ENCODE measurements around the gene ARHGAP45.
A peak's percentile ranks its signal among the peaks of the same experiment; 100 is the strongest.

ARHGAP45 gene

GRCh38 chr19:1038978-1039645, 27.9 kb upstream of the ARHGAP45 start:
- DNase-seq: no peak

- DNase-seq: peak; percentile 97
Observed at GRCh38 chr19:1039646-1040475, 27.1 kb upstream of the ARHGAP45 start, which contains the start of gene ABCA7. Gene ABCA7, plus strand, starts transcription at chr19:1040107. Its CDS starts 1,255 bp downstream, at chr19:1041362.

DNA sequence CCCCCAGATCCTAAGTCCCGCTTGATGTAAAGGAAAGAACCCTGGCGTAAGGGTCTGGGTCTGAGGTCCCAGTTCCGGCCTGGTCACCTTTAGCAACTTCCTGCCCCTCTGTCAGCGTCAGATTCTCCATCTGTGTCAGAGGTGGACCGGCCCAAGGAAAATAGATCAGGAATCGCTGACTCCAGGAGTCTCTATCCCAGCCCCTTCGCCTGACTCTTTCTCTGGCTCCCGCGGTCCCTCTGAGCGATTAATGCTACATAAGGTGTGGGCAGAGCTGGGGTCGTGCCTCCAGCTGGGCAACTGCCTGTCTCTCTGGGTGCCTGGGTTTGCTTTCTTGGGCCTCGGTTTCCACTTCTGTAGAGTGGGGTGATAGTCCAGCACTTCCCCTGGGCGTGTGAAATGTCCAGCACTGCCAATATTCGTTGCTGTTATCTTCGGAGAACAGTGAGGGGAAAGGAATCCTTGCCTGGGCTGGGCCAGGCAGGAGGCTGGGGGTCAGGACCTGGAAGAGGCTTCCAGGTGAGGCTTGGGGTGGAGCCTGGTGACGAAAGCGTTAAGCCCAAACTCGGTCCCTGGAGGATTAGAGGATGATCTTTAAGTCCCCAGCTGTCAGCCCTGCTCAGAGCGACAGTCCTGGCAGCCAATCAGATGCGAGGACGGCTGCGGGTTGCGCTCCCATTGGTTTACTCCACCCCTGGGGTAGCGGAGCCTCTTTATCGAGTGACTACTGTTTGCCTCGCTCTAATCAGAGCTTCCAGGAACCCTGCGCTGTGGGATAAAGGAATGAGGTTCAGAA, 26.3 kb upstream of the ARHGAP45 start:
- peak; percentile 91 for DNase-seq

DNA sequence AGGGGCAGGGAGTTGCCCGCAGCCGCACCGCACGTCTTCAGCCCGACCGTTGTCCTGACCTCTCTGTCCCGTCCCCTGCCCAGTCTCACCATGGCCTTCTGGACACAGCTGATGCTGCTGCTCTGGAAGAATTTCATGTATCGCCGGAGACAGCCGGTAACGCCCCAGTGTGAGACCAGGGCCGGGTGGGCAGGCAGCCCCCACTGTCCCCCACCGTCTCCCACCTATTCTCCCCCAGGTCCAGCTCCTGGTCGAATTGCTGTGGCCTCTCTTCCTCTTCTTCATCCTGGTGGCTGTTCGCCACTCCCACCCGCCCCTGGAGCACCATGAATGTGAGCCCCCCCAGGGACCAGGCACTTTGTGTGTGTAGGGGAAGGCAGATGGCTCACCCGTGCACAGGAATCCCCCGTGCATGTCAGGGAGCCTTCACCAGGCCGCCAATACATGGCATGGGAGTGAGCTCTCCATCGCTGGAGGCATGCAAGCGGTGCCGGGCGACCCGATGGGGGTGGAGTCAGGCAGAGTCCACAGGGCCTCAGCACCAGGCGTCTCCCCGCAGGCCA, 25.6 kb upstream of the ARHGAP45 start:
- DNase-seq: no peak

- DNase-seq: no peak
Observed at GRCh38 chr19:1041835-1042685, 24.9 kb upstream of the ARHGAP45 start.

DNA sequence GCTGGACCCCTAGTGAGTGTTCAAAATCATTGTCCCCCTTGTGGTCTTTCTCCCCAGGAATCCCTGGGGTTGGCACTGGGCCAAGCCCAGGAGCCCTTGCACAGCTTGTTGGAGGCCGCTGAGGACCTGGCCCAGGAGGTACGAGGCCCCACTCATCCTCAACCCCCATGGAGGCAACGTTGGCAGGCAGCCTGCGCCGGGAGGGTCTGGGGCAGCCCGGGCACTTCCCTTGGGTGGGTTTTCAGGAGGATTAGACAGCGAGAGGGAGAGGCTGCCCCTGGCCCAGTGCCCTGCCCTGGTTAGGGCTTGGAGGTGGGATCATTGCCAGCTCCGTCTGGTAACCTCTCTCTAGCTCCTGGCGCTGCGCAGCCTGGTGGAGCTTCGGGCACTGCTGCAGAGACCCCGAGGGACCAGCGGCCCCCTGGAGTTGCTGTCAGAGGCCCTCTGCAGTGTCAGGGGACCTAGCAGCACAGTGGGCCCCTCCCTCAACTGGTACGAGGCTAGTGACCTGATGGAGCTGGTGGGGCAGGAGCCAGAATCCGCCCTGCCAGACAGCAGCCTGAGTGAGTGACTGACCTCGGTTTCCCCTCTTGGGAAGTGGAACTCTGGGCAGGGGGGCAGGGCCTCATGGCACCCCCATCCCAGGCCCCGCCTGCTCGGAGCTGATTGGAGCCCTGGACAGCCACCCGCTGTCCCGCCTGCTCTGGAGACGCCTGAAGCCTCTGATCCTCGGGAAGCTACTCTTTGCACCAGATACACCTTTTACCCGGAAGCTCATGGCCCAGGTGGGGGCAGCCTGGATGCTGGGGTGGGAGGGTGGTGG, 24.1 kb upstream of the ARHGAP45 start:
- no peak for DNase-seq

DNA sequence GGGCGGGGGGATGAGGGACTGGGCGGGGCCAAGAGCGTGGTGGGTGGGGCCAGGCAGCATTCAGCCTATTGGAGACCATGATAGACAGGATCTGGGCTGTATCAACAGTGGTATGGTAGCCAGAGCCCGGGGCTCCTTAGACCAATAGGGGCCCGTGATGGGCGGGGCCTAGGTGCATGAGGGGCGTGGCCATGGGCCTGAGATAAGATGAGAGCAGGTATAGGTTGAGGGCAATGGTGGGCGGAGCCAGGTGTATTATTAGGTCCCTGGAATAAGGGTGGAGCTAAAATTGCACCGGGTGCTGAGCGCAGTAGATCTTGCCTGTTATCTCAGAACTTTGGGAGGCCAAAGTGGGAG, 21.7 kb upstream of the ARHGAP45 start:
- peak; percentile 56 for DNase-seq

- no peak for DNase-seq
Observed at GRCh38 chr19:1046117-1046626, 20.8 kb upstream of the ARHGAP45 start.

DNA sequence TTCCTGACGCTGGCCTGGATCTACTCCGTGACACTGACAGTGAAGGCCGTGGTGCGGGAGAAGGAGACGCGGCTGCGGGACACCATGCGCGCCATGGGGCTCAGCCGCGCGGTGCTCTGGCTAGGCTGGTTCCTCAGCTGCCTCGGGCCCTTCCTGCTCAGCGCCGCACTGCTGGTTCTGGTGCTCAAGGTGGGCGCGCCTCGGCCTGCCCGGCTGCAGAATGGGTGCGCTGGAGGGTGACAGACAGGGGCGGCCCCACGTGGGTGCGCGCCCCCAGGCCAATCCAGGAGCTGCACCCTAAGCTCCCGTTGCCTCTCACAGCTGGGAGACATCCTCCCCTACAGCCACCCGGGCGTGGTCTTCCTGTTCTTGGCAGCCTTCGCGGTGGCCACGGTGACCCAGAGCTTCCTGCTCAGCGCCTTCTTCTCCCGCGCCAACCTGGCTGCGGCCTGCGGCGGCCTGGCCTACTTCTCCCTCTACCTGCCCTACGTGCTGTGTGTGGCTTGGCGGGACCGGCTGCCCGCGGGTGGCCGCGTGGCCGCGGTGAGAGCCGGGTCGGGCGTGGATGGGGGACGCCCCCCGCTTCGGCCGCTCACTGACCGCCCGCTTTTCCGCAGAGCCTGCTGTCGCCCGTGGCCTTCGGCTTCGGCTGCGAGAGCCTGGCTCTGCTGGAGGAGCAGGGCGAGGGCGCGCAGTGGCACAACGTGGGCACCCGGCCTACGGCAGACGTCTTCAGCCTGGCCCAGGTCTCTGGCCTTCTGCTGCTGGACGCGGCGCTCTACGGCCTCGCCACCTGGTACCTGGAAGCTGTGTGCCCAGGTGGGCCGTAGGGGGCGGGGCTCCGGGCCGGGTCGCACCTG, 19.9 kb upstream of the ARHGAP45 start:
- no peak for DNase-seq

- DNase-seq: no peak
Observed at GRCh38 chr19:1047696-1048147, 19.2 kb upstream of the ARHGAP45 start.

- no peak for DNase-seq
Observed at GRCh38 chr19:1049106-1049505, 17.9 kb upstream of the ARHGAP45 start.

- DNase-seq: no peak
Observed at GRCh38 chr19:1049800-1050199, 17.2 kb upstream of the ARHGAP45 start.

- no peak for DNase-seq
Observed at GRCh38 chr19:1050989-1051788, 15.8 kb upstream of the ARHGAP45 start.

DNA sequence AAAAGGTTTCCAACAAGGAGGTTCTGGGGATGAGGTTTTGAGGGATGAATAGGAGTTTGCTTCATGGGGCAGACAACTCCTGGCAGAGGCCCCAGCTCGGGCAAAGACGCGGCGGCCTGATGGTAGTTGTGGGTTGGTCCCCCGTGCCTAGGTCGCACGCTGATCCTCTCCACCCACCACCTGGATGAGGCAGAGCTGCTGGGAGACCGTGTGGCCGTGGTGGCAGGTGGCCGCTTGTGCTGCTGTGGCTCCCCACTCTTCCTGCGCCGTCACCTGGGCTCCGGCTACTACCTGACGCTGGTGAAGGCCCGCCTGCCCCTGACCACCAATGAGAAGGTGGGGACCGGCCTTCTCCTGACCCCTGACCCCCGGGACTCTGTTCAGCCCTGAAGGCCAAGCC, 15.2 kb upstream of the ARHGAP45 start:
- DNase-seq: no peak

DNA sequence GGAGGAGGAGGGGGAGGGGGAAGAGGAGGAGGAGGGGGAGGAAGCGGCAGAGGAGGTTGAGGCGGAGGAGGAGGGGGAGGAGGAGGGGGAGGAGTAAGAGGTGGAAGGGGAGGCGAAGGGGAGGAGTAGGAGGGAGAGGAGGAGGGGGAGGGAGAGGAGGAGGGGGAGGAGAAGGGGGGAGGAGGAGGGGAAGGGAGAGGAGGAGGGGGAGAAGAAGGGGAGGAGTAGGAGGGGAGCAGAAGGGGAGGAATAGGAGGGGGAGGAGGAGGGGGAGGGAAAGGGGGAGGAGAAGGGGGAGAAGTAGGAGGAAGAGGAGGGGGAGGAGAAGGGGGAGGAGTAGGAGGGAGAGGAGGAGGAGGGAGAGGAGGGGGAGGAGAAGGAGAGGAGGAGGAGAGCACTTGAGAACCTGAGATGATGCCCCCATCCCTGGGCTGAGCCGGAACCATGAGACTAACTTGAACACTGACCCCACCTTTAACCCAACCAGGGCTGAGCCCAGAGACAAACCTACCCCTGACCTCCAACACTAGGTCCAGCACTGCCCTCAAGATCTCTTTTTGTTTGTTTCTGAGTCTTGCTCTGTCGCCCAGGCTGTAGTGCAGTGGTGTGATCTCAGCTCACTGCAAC, 14.5 kb upstream of the ARHGAP45 start:
- no peak for DNase-seq

GRCh38 chr19:1053176-1054101, 13.5 kb upstream of the ARHGAP45 start:
- no peak for DNase-seq

Data from inflammatory macrophage treated with lipopolysaccharide for 4 hours (primary cell).